PC-3 (cell line): ENCODE results near the gene PIGK. TPM values are rescaled to one million over a fixed set of nuclear protein-coding genes. Genes with fewer than 3 reads are reported as not detected.

Source experiments
- ATAC-seq: fragments of 200-7000 bp; cut with Tn5 transposase; 2 replicates; pipeline ENCODE4 v1.9.1; 2020; ENCODE audit warnings: mild to moderate bottlenecking, moderate library complexity
- BruUV-seq: library from RNA; stranded (reverse); fragments of 400-500 nt; replicated peaks from 2 replicates; lab custom pipeline; 2021; lab: Mats Ljungman, UMichigan
- CTCF ChIA-PET: fragments of 300-600 bp; sonication (Branson Sonifier 250); formaldehyde crosslinking; loops from one replicate; lab custom pipeline; 2022; ENCODE audit warnings: antibody characterized with exemption; lab: Charles Lee
- POLR2A ChIA-PET: fragments of 300-600 bp; sonication (Branson Sonifier 250); formaldehyde crosslinking; loops from one replicate; lab custom pipeline; 2022; ENCODE audit warnings: antibody characterized with exemption; ENCODE audit not compliant: unreplicated experiment; lab: Charles Lee
- DNase-seq: peaks from one replicate; pipeline ENCODE4 v3.0.0-alpha.2; 2015
- H2AFZ ChIP-seq: fragments of 300-600 bp; sonication (generic); 2 replicates; pipeline ENCODE4 v1.6.0; 2016; ENCODE audit warnings: antibody characterized with exemption, low read length
- H3F3A ChIP-seq: fragments of 300-600 bp; sonication (generic); one replicate; pipeline ENCODE4 v1.6.0; 2017; ENCODE audit warnings: antibody characterized with exemption, low read length, control low read depth, mild to moderate bottlenecking; ENCODE audit not compliant: unreplicated experiment
- H3K27ac ChIP-seq: fragments of 300-600 bp; sonication (generic); 2 replicates; pipeline ENCODE4 v1.5.1; 2016; ENCODE audit warnings: mild to moderate bottlenecking, low read length
- H3K27me3 ChIP-seq: fragments of 300-600 bp; sonication (generic); 2 replicates; pipeline ENCODE4 v1.6.1; 2016; ENCODE audit warnings: low read length, mixed read lengths
- H3K36me3 ChIP-seq: fragments of 300-600 bp; sonication (generic); 2 replicates; pipeline ENCODE4 v1.6.1; 2016; ENCODE audit warnings: low read depth, mixed run types, low read length, mixed read lengths
- H3K4me1 ChIP-seq: fragments of 300-600 bp; sonication (generic); 2 replicates; pipeline ENCODE4 v1.5.1; 2016; ENCODE audit warnings: low read length; ENCODE audit not compliant: insufficient read depth
- H3K4me2 ChIP-seq: fragments of 300-600 bp; sonication (generic); 2 replicates; pipeline ENCODE4 v1.6.0; 2016; ENCODE audit warnings: low read length
- H3K4me3 ChIP-seq: fragments of 300-600 bp; sonication (generic); 2 replicates; pipeline ENCODE4 v1.5.1; 2016; ENCODE audit warnings: mild to moderate bottlenecking, low read length, mixed read lengths
- H3K79me2 ChIP-seq: fragments of 300-600 bp; sonication (generic); 2 replicates; pipeline ENCODE4 v1.6.1; 2017; ENCODE audit warnings: low read length, mixed read lengths
- H3K9ac ChIP-seq: fragments of 300-600 bp; sonication (generic); 2 replicates; pipeline ENCODE4 v1.6.0; 2016; ENCODE audit warnings: mild to moderate bottlenecking, low read length
- H3K9me2 ChIP-seq: fragments of 300-600 bp; sonication (generic); replicated peaks from 2 replicates; pipeline ENCODE4 v1.6.1; 2016; ENCODE audit warnings: mixed run types, low read length, mixed read lengths
- H3K9me3 ChIP-seq: fragments of 300-600 bp; sonication (generic); 2 replicates; pipeline ENCODE4 v1.6.1; 2016; ENCODE audit warnings: low read length, mixed read lengths
- H4K20me1 ChIP-seq: fragments of 300-600 bp; sonication (generic); 2 replicates; pipeline ENCODE4 v1.6.1; 2016; ENCODE audit warnings: low read length, mixed read lengths
- CTCF ChIP-seq: fragments of 300-600 bp; sonication (generic); conservative IDR thresholded peaks from 2 replicates; pipeline ENCODE4 v1.5.1; 2017; ENCODE audit warnings: antibody characterized with exemption, low read depth, mild to moderate bottlenecking, low read length
- EZH2 ChIP-seq: fragments of 300-600 bp; sonication (generic); IDR thresholded peaks from one replicate; pipeline ENCODE4 v1.6.1; 2017; ENCODE audit warnings: antibody characterized with exemption, mild to moderate bottlenecking, low read length; ENCODE audit not compliant: unreplicated experiment
- EZH2phosphoT487 ChIP-seq: fragments of 300-600 bp; sonication (generic); IDR thresholded peaks from 2 replicates; pipeline ENCODE4 v1.6.1; 2018; ENCODE audit warnings: mild to moderate bottlenecking, antibody characterized with exemption, low read length, borderline replicate concordance
- intact Hi-C: fragments of 100-400 bp; cut with micrococcal nuclease; formaldehyde crosslinking; loops from 2 replicates; pipeline ENCODE4 v1.9.0; 2023
- total RNA-seq: library from RNA; depleted of rRNA; stranded (reverse); fragments of >200 nt; gene quantifications from 2 replicates; pipeline ENCODE4 v1.2.3, GENCODE V29; 2014

PIGK gene
- total RNA-seq, 1 experiment from 2014 or later = 24.8 TPM

GRCh38 chr1:77265180-77265579 lies 46.0 kb upstream of the PIGK start:
- H3K79me2 ChIP-seq = no peaks in the 10 kb centered on the region
- no peak for DNase-seq
- H3K4me3 ChIP-seq = no peak overlapping the region
- no peaks in the 10 kb centered on the region for H3K36me3 ChIP-seq
- no peak overlapping the region for H3K27ac ChIP-seq
- intact Hi-C loops = no loop called here
- H4K20me1 ChIP-seq = no peaks in the 10 kb centered on the region
- ChIA-PET POLR2A (no interaction called here), CTCF (no interaction called here)
- no peaks in the 10 kb centered on the region for H3F3A ChIP-seq
- ATAC-seq = no peak
- no peaks in the 10 kb centered on the region for H3K9me2 ChIP-seq
- no peak overlapping the region for H2AFZ ChIP-seq
- BruUV-seq = no TSS peak
- 0 out of 2 replicates have a peak, but pooled peaks cover 6% of the 10 kb centered on the region for H3K4me1 ChIP-seq
- H3K27me3 ChIP-seq = no peaks in the 10 kb centered on the region
- no peak overlapping the region for H3K4me2 ChIP-seq
- H3K9me3 ChIP-seq = no peaks in the 10 kb centered on the region
- no peak for TF ChIP-seq CTCF
- no peak for TF ChIP-seq EZH2phosphoT487
- no peak for TF ChIP-seq EZH2
- H3K9ac ChIP-seq = no peak overlapping the region

- peak; percentile 95 for ATAC-seq
- no peak overlapping the region for H3K27ac ChIP-seq
These were observed 44.5 kb upstream of the PIGK start for GRCh38 chr1:77263708-77264107.

More at GRCh38 chr1:77263708-77264107, 44.5 kb upstream of the PIGK start:
- Histone ChIP-seq H3K79me2 (no peaks in the 10 kb centered on the region), H3K4me2 (no peak overlapping the region), H3K4me3 (no peak overlapping the region), H3F3A (no peaks in the 10 kb centered on the region), H3K36me3 (no peaks in the 10 kb centered on the region), H3K9me2 (no peaks in the 10 kb centered on the region), H3K9ac (no peak overlapping the region), H3K4me1 (0 out of 2 replicates have a peak, but pooled peaks cover 6% of the 10 kb centered on the region), H4K20me1 (no peaks in the 10 kb centered on the region), H3K9me3 (no peaks in the 10 kb centered on the region), H3K27me3 (no peaks in the 10 kb centered on the region), H2AFZ (no peak overlapping the region)
- BruUV-seq = no TSS peak
- peak; percentile 38 for DNase-seq
- intact Hi-C loops = no loop called here
- no peak for TF ChIP-seq EZH2phosphoT487
- TF ChIP-seq CTCF = no peak
- TF ChIP-seq EZH2 = no peak
- CTCF ChIA-PET = no interaction called here
- POLR2A ChIA-PET = no interaction called here
